HG03175 (cell line): ENCODE measurements around the gene FBXO38.
A peak's percentile ranks its signal among the peaks of the same experiment; 100 is the strongest.

ENCODE experiments used
- ATAC-seq: cut with Tn5 transposase; IDR thresholded peaks from one replicate; pipeline ENCODE4 v1.9.1; 2021; ENCODE audit warnings: mild to moderate bottlenecking, moderate library complexity; ENCODE audit not compliant: unreplicated experiment

Gene FBXO38

DNA sequence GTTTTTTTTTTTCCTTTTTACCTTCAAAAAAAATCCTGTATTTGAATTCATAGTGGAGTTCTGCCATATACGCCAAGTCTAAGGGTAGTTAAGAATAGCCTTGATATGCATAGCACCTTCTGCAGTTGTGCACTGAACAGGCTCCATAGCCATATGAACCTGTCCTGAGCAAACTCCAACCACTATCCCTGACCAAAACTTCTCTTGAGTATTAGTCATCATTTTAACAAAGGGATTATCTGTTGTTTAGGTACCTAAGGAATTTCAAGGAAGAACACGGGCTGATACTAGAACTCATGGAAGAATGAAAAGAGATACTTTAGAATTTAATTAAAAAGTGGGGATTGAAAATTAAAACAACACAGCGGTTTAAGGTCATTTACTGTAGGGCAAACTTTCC lies 1.9 kb upstream of the FBXO38 start:
- ATAC-seq: no peak

DNA sequence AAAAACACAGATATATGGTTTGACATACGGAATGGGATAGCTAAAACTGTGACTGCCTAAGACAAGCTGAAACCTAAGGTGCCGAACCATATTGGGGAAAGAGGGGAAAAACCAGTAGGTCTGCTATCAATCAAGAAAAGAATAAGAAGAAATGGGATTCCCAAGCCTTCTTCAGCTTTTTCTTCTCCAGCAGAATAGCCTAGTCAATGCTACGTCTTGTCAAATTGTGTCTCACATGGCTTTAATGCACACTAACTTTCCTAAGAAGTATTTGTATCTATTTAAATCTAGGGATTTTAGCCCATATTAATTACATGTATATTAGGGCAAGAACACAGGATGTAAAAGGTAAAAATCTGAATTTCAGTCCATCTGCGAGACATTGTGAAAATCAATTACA lies 797 bp upstream of the FBXO38 start:
- no peak for ATAC-seq

GRCh38 chr5:148384380-148384737 lies 601 bp downstream of the FBXO38 start:
- peak; percentile 28 for ATAC-seq

DNA sequence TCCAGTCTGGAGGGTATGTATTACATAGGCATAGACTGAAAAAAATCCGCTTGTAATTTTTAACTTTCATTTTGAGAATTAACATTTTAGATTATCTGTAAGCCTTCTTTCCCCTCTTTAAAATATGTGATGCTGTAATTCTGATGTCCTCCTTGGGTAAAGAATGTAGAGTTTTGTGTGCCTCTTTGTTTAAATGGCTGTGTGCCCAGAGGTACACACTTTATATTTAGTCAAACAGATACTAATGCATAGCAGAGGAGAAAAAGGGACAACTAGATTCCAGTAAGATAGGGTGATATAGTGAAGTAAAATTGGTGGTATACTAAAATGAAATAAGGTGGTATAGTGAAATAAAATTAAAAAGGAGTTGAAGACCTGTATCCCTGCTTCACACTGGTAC lies 1.3 kb downstream of the FBXO38 start:
- ATAC-seq: no peak

DNA sequence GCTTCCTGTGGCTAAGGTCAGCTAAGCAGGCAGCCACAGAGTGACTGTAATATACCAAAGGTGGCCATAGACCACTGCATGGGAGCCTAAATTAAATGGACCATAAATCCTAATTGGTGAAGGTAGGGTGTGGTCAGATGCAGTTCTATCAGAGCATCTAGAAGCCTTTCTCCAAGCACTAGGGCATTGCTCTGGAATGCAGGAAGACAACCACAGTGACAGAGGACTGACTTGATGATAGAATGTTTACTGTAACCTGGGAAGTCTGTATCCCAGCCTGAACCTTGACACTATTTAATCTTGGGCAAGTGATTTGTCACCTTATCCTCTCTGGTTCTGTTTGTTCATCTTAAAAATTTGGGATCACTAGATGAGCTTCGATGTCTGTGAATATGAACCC lies 2.3 kb downstream of the FBXO38 start:
- ATAC-seq: no peak

DNA sequence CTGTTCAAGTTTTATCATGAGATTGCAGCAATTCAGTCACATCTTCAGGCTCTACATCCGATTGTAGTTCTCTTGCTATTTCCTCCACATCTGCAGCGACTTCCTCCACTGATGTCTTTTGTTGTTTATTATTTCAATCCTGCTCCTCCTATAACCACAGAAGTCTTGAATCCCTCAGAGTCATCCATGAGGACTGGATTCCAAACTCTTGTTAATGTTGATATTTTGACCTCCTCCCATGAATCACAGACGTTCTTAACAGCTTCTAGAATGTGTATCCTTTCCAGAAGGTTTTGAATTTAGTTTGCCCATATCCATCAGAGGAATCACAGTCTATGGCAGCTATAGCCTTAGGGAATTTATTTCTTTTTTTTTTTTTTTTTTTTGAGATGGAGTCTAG lies 3.6 kb downstream of the FBXO38 start:
- ATAC-seq: no peak

DNA sequence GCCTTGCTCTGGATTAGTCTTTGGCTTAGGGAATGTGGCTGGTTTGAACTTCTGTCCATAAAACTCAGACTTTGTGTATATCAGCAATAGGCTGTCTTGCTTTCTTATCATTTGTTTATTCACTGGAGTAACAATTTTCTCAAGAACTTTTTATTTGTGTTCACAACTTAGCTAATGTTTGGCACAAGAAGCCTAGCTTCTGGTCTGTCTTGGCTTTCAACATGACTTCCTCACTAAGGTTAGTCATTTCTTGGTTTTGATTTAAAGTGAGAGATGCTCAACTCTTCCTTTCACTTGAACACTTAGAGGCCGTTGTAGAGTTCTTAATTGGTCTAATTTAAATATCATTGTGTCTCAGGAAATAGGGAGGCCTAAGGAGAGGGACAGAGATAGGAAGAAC lies 4.9 kb downstream of the FBXO38 start:
- no peak for ATAC-seq

- ATAC-seq: no peak
Measured at GRCh38 chr5:148390914-148391313, 7.2 kb downstream of the FBXO38 start.

DNA sequence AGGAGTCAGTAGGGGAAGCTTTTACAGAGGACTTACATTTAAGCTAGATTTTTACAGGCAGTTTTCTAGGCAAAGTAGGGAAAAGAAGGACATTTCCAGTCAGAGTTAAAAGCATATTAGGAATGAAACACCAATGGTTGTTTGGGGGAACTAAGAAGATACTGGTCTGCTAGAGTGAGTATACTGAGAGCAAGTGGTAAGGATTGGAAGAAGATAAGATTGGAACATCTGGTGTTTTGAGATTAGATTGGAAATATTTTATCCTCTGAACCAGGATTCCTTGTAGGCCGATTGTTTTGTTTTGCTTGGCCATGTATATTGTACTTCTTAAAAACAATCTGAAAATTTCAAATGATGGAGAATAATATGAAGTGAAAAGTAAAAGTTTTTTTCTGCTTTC lies 7.7 kb downstream of the FBXO38 start:
- ATAC-seq: no peak

DNA sequence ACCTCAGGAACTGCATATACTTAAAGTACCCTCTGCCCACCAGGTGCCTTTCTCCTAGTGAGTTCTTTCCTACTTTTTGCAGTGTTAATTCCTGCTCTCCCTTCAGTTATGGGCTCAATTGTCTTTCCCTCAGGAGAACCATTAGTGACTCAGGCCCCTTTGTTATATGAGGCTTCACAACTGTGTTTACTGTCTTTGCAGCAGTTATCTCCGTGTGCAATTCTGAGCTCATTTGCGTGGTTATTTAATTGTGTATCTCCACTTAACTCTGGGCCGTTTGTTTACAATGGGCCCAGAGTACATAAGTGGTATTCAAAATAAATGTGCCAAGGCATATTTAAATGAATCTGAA lies 9.6 kb downstream of the FBXO38 start:
- ATAC-seq: no peak

GRCh38 chr5:148394587-148395019 lies 10.8 kb downstream of the FBXO38 start:
- ATAC-seq: no peak

- ATAC-seq: no peak
Measured at GRCh38 chr5:148395031-148395430, 11.3 kb downstream of the FBXO38 start.

- no peak for ATAC-seq
Measured at GRCh38 chr5:148397968-148398595, 14.3 kb downstream of the FBXO38 start.

DNA sequence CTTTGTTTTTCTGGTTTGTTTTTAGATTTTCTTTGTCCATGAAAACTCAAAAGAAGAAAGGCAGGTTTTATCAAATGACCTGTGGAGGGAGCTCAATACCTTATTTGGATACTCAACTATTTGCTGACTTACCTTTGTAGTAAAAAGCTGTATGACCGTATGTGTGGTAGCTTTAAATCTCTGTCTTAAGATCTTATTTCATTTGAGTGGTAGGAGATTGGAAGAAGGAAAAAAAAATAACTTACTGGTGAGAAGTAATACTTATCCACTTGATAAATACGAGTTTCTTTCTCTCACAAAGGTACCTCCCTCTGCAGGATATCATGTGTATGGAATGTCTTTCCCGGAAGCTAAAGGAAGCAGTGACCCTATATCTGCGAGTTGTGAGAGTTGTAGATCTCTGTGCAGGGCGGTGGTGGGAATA lies 15.0 kb downstream of the FBXO38 start:
- no peak for ATAC-seq

DNA sequence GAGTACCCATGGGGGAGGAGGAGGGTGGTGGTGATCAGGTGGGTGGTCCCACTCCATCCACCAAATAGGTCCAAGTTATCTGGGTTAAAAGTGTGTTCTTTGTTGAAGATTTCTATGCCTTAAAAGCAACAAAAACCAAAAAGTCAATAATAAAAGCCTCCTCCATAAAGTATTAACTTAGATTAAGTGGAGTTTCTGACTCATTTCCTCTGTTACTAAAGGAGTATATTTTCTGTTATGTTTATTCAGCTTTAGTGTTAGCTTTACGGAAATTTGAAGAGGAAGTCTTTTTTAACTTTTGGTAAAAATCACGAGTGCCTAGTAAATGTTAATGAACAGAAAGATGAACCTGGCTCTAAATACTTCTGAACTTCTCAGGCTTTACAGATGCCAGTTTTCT lies 17.8 kb downstream of the FBXO38 start:
- ATAC-seq: no peak

DNA sequence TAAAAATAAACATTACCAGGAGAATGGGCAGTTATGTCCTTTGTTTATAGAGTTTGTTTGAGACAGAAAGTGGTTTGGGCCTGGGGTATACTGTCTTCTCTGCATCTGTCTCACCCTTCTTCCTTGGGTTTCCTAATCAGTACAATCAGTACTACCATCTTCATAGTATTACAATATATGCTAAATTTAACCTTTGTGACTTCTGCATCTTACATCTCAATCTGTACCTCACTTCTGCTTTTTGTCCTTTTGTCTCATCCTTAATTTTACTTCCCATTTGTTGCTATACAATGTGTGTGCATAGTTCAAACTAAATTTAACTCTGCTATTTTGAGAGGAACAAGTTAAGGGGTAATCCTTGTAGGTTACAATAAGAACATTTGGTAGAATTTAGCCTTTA lies 19.6 kb downstream of the FBXO38 start:
- peak; percentile 83 for ATAC-seq

DNA sequence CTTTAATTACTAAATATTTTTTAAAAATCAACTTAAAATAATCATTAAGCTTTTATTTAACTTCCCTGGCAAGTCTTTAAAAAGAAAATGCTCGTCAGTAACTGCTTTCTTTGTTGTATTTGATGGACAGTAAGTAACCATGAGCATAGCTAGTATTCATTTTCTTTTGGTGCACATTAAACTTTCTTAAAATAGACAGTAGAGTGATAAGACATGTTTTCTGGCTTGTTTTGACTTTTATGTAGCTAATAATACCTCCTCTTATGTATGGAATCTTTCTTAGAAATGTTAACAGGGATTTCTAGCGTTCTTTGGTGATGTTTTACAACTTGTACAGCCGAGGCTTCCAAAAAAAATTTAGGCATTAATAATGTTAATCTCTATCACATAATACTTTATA lies 22.6 kb downstream of the FBXO38 start:
- ATAC-seq: no peak

DNA sequence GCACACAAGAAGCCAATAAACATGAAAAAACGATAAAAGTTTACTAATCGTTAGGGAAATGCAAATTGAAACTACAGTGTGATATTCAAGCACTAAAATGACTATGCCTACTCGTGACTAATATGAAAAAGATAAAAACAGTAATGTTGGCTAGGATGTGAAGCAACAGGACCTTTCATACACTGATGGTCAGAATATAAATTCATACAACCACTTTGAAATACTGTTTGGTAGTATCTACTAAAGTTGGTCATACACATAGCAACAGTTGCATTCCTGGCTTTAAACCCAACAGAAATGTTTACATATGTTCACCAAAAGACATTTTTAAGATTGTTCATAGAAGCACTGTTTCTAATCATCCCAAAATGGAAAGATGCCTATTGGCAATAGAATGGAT lies 24.3 kb downstream of the FBXO38 start:
- ATAC-seq: no peak

DNA sequence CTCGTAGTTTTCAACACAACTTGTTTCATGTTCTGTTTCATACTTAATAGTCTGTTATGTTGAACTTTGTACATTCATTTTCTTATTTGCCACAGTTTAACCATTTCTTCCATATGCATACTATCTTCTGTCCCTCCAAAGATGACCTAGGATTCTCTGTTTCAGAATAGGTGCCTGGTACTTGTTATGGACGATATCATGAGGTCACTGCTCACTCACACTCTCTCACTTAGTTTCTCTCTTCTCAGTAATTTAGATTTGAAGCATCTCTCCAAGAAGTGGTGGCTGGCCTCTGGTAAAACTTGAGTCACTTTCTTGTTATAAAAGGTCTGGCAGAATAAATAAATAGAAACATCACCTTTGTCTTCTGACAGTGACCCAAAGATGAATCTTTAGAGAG lies 28.4 kb downstream of the FBXO38 start:
- no peak for ATAC-seq

DNA sequence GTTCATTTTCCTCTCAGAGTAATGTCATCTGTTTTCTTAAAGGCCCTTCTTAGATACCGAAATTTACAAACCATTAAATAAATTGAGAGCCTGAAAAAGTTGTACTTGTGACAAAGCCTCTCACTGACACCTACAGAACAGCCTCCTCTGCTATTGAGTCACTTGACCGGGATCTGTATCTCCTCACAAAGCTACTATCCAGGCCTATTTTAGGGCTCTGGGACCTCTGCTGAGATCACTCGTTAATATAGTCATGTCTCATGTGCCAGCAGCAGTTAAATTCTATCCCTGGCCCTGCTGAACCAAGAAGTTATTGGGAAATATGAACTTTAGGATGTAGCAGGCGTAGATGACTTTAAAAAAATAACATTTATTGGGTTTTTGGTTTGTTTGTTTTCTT lies 31.1 kb downstream of the FBXO38 start:
- no peak for ATAC-seq

DNA sequence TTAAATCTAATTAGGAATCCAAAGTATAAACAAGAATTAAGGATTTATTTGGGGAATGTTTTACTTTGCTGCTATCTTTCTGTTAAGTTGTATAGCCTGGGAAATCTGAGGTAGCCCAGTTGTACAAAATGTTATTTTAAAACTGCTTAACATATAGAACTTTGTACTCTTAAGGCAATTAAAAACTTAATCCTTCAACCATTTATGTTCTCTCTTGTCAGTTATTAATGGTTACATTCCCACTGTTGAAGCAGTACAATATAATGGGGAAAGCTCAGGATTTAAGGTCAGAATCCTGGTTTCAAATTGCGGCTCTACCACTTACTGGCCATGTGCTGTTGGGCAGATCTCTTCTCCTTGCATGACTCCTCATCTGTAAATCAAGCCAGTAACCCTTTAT lies 32.7 kb downstream of the FBXO38 start:
- ATAC-seq: no peak

GRCh38 chr5:148416921-148417320 lies 33.2 kb downstream of the FBXO38 start:
- no peak for ATAC-seq

DNA sequence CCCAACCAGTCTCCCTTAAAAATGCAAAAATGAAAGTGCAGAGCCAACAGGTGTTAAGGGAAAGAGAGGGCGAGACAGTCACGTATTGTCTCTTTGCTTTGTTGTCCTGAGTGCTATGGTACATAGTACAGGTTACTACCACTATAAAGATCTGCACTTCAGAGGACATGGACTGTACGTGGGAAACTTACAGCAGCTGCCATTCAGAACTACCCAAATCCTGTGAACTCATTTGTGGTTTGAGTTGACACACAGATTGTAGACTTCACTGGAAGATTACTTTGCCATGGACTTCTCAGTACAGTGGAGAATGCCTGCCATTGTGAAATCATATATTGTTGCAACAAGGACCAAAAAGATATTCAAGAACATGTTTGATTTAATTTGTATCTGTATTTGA lies 34.8 kb downstream of the FBXO38 start:
- no peak for ATAC-seq

DNA sequence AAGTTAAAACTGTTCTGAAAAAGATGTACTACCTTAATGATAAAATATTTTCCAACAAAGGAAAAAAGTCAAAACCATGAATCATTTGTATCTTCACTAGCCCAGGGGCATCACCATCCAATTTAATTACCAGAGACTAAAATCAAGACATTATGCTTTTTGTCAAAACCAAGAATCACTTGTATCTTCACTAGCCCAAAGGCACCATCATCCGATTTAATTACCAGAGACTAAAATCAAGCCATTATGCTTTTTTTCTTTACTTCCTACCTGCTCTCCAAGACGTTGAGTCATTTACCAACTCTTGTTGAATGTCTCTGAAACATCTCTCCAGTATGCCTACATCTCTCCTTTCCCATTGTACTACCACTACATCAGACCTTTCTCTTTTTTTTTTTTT lies 37.9 kb downstream of the FBXO38 start:
- no peak for ATAC-seq
